ENCODE results near the gene SENP6. TPM values are rescaled to one million over a fixed set of nuclear protein-coding genes. Genes with fewer than 3 reads are reported as not detected.
A peak's percentile ranks its signal among the peaks of the same experiment; 100 is the strongest.
"Not testable (repeated sequence)": the region's sequence is repeated elsewhere in the genome, so short reads cannot be mapped to it uniquely, and the experiment has no call there.

Gene SENP6
- total and polyA plus RNA-seq, 5 experiments from 2014 or later = 48.4 to 147 (median 67.3) TPM

DNA sequence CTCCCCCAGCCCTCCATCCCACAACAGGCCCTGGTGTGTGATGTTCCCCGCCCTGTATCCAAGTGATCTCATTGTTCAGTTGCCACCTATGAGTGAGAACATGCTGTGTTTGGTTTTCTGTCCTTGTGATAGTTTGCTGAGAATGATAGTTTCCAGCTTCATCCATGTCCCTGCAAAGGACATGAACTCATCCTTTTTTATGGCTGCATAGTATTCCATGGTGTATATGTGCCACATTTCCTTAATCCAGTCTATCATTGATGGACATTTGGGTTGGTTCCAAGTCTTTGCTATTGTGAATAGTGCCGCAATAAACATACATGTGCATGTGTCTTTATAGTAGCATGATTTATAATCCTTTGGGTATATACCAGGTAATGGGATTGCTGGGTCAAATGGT lies 80.9 kb downstream of the SENP6 start:
- H3K4me3 Mint-ChIP-seq, ATAC-seq, DNase-seq, POLR2A ChIA-PET, H3K27me3 Mint-ChIP-seq, H3K27ac Mint-ChIP-seq: not testable (repeated sequence)
- Mint-ChIP-seq H3K36me3 (peaks cover 54 to 100% (median 92%) of the 10 kb centered on the region in 3 donors), H3K4me1 (peaks cover 10 to 17% (median 14%) of the 10 kb centered on the region in 4 donors), H3K9me3 (peaks cover 0 to 38% (median 18%) of the 10 kb centered on the region in 9 donors)

GRCh38 chr6:75683005-75683404 lies 81.3 kb downstream of the SENP6 start:
- DNase-seq, POLR2A ChIA-PET, H3K4me3 Mint-ChIP-seq, H3K27me3 Mint-ChIP-seq, ATAC-seq: not testable (repeated sequence)
- peaks cover 50 to 100% (median 92%) of the 10 kb centered on the region in 3 donors for H3K36me3 Mint-ChIP-seq
- peak overlapping the region in 1 of 10 donors; percentile 40 for H3K27ac Mint-ChIP-seq
- peaks cover 11 to 19% (median 16%) of the 10 kb centered on the region in 4 donors for H3K4me1 Mint-ChIP-seq
- H3K9me3 Mint-ChIP-seq = peaks cover 0 to 38% (median 18%) of the 10 kb centered on the region in 9 donors

DNA sequence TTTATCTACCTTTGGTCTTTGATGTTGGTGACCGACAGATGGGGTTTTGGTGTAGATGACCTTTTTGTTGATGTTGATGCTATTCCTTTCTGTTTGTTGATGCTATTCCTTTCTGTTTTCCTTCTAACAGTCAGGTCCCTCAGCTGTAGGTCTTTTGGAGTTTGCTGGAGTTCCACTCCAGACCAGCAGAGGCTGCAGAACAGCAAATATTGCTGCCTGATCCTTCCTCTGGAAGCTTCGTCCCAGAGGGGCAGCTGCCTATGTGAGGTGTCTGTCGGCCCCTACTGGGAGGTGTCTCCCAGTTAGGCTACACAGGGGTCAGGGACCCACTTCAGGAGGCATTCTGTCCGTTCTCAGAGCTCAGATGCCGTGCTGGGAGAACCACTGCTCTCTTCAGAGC lies 85.9 kb downstream of the SENP6 start:
- H3K27ac Mint-ChIP-seq = peak overlapping the region in 4 of 10 donors; percentile 19 to 78 (median 42)
- peaks cover 13 to 66% (median 54%) of the 10 kb centered on the region in 3 donors for H3K36me3 Mint-ChIP-seq
- H3K4me1 Mint-ChIP-seq = peaks cover 11 to 19% (median 17%) of the 10 kb centered on the region in 4 donors
- ATAC-seq, H3K27me3 Mint-ChIP-seq, POLR2A ChIA-PET, H3K4me3 Mint-ChIP-seq, DNase-seq: not testable (repeated sequence)
- H3K9me3 Mint-ChIP-seq = peaks cover 0 to 13% (median 4%) of the 10 kb centered on the region in 9 donors

- H3K27me3 Mint-ChIP-seq, POLR2A ChIA-PET, ATAC-seq, DNase-seq, H3K4me3 Mint-ChIP-seq: not testable (repeated sequence)
- H3K36me3 Mint-ChIP-seq = peaks cover 13 to 66% (median 50%) of the 10 kb centered on the region in 3 donors
- peak overlapping the region in 4 of 10 donors; percentile 19 to 62 (median 42) for H3K27ac Mint-ChIP-seq
- H3K9me3 Mint-ChIP-seq = peaks cover 0 to 13% (median 3%) of the 10 kb centered on the region in 9 donors
- peaks cover 11 to 19% (median 17%) of the 10 kb centered on the region in 4 donors for H3K4me1 Mint-ChIP-seq
Observed at GRCh38 chr6:75687937-75688336, 86.3 kb downstream of the SENP6 start.

- H3K36me3 Mint-ChIP-seq = peaks cover 13 to 57% (median 40%) of the 10 kb centered on the region in 3 donors
- peak overlapping the region in 1 of 10 donors; percentile 7 for H3K27ac Mint-ChIP-seq
Observed at GRCh38 chr6:75689576-75689975, 87.9 kb downstream of the SENP6 start.

GRCh38 chr6:75691012-75691411 lies 89.3 kb downstream of the SENP6 start:
- Mint-ChIP-seq H3K36me3 (peaks cover 13 to 53% (median 33%) of the 10 kb centered on the region in 3 donors), H3K4me1 (peaks cover 4 to 12% (median 9%) of the 10 kb centered on the region in 4 donors), H3K4me3 (no peak overlapping the region), H3K27ac (peak overlapping the region in 1 of 10 donors; percentile 25), H3K9me3 (no peaks in the 10 kb centered on the region), H3K27me3 (no peaks in the 10 kb centered on the region)
- DNase-seq (no peak), ATAC-seq (no peak)
- POLR2A ChIA-PET = no interaction called here

More at GRCh38 chr6:75689576-75689975, 87.9 kb downstream of the SENP6 start:
- no peaks in the 10 kb centered on the region for H3K27me3 Mint-ChIP-seq
- no peak for DNase-seq
- H3K4me1 Mint-ChIP-seq = peaks cover 9 to 19% (median 15%) of the 10 kb centered on the region in 4 donors
- H3K9me3 Mint-ChIP-seq = peaks cover 0 to 7% (median 0%) of the 10 kb centered on the region in 9 donors
- POLR2A ChIA-PET = no interaction called here
- no peak for ATAC-seq
- H3K4me3 Mint-ChIP-seq = no peak overlapping the region

DNA sequence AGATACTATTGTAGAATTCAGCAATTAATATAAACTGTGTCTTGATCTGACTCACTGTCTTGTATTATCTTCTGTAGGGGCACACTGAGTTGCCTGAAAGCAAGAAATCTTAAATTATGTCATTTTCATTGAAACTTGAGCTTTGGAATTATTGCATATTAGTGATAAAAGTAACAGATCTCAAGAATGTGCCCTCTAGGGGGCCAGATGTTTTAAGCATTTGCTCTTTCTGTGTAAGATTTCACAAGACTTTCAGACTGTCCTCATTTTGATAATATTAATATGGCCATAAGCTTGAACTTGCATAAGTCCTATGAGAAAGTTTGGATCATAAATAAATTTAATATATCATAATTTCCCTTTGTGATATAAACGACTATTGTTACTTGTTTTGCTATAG lies 91.9 kb downstream of the SENP6 start:
- Mint-ChIP-seq H3K4me1 (peaks cover 0 to 2% (median 0%) of the 10 kb centered on the region in 4 donors), H3K27ac (no peak overlapping the region), H3K36me3 (peaks cover 11 to 53% (median 23%) of the 10 kb centered on the region in 3 donors), H3K9me3 (no peaks in the 10 kb centered on the region), H3K4me3 (no peak overlapping the region), H3K27me3 (no peaks in the 10 kb centered on the region)
- ATAC-seq = no peak
- DNase-seq = no peak
- POLR2A ChIA-PET = interaction anchor here (0.6 kb wide), 1 partner anchor 17 kb away, joined by 3 read pairs; no protein-coding TSS in a partner anchor

DNA sequence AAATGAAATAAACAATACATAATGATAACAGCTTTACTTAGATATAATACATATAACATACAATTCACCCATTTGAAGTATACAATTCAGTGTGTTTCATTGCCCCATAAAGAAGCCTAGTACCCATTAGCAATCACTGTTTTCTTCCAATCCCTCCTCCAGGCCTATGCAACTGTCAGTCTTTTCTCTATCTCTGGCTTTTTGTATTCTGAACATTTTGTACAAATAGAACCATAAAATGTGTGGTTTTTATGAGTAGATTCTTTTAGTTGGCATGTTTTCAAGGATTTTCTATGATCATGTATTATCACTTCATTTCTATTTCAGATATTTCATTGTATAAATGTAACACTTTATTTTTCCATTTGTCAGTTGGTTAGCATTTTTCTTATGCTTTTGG lies 92.7 kb downstream of the SENP6 start:
- Mint-ChIP-seq H3K27ac (no peak overlapping the region), H3K36me3 (peaks cover 11 to 56% (median 23%) of the 10 kb centered on the region in 3 donors), H3K4me1 (peaks cover 0 to 2% (median 0%) of the 10 kb centered on the region in 4 donors), H3K27me3 (no peaks in the 10 kb centered on the region), H3K4me3 (no peak overlapping the region), H3K9me3 (no peaks in the 10 kb centered on the region)
- POLR2A ChIA-PET = no interaction called here
- ATAC-seq (no peak), DNase-seq (no peak)

- POLR2A ChIA-PET, H3K9me3 Mint-ChIP-seq: not testable (repeated sequence)
Observed at GRCh38 chr6:75708334-75708733, 106.7 kb downstream of the SENP6 start.

GRCh38 chr6:75711173-75711572 lies 109.5 kb downstream of the SENP6 start:
- no peak for DNase-seq
- Mint-ChIP-seq H3K4me1 (peaks cover 0 to 4% (median 0%) of the 10 kb centered on the region in 4 donors), H3K27ac (no peak overlapping the region), H3K27me3 (no peaks in the 10 kb centered on the region), H3K36me3 (peaks cover 12 to 72% (median 37%) of the 10 kb centered on the region in 3 donors), H3K9me3 (no peaks in the 10 kb centered on the region), H3K4me3 (no peak overlapping the region)
- ATAC-seq = no peak
- POLR2A ChIA-PET = no interaction called here

More at GRCh38 chr6:75708334-75708733, 106.7 kb downstream of the SENP6 start:
- not testable (repeated sequence) for H3K4me3 Mint-ChIP-seq, ATAC-seq, H3K27me3 Mint-ChIP-seq, DNase-seq, H3K4me1 Mint-ChIP-seq
- Mint-ChIP-seq H3K27ac (peak overlapping the region in 1 of 10 donors; percentile 34), H3K36me3 (peaks cover 0 to 71% (median 30%) of the 10 kb centered on the region in 3 donors)

DNA sequence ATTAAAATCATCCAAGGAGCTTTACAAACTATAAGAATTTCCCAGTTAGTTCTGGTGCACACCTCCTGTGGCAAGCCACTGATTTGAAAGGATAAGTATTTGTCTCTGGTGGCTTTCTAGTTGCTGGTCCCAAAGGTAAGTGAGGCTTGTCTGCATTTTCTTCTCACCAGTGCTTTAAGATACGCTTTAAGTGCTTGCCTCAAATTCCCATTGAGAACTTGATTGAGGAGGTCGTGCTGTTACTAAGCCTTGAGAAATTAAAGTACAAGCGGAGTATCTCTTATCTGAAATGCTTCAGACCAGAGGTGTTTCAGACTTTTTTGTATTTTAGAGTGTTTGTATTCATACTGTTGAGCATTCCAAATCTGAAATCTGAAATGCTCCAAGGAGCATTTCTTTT lies 117.5 kb downstream of the SENP6 start:
- ATAC-seq (no peak), DNase-seq (no peak)
- H3K27me3 Mint-ChIP-seq = no peaks in the 10 kb centered on the region
- H3K4me1 Mint-ChIP-seq = no peaks in the 10 kb centered on the region
- H3K4me3 Mint-ChIP-seq = no peak overlapping the region
- POLR2A ChIA-PET = no interaction called here
- peaks cover 9 to 17% (median 14%) of the 10 kb centered on the region in 3 donors for H3K36me3 Mint-ChIP-seq
- H3K27ac Mint-ChIP-seq = no peak overlapping the region
- H3K9me3 Mint-ChIP-seq = no peaks in the 10 kb centered on the region

GRCh38 chr6:75723382-75723781 lies 121.7 kb downstream of the SENP6 start:
- POLR2A ChIA-PET = no interaction called here

GRCh38 chr6:75727206-75727605 lies 125.5 kb downstream of the SENP6 start:
- Mint-ChIP-seq H3K9me3 (no peaks in the 10 kb centered on the region), H3K36me3 (no peaks in the 10 kb centered on the region), H3K27me3 (peaks cover 0 to 6% (median 0%) of the 10 kb centered on the region in 5 donors), H3K4me3 (no peak overlapping the region), H3K4me1 (no peaks in the 10 kb centered on the region), H3K27ac (no peak overlapping the region)
- POLR2A ChIA-PET = no interaction called here
- DNase-seq (no peak), ATAC-seq (no peak)

More at GRCh38 chr6:75723382-75723781, 121.7 kb downstream of the SENP6 start:
- Mint-ChIP-seq H3K4me1 (no peaks in the 10 kb centered on the region), H3K4me3 (no peak overlapping the region), H3K27me3 (no peaks in the 10 kb centered on the region), H3K9me3 (no peaks in the 10 kb centered on the region), H3K36me3 (no peaks in the 10 kb centered on the region), H3K27ac (no peak overlapping the region)
- no peak for DNase-seq
- no peak for ATAC-seq

DNA sequence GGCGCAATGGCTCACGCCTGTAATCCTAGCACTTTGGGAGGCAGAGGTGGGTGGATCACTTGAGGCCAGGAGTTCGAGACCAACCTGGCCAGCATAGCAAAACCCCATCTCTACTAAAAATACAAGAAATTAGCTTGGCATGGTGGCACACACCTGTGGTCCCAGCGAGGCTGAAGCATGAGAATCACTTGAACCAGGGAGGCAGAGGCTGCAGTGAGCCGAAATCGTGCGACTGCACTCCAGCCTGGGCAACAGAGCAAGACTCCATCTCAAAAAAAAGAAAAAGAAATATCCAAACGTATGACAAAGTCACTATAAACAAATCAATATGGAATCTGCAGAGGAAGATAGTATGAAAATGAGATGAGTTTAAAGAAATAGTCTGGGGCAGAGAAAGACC lies 129.3 kb downstream of the SENP6 start:
- H3K36me3 Mint-ChIP-seq, H3K9me3 Mint-ChIP-seq, POLR2A ChIA-PET, H3K4me3 Mint-ChIP-seq, H3K4me1 Mint-ChIP-seq, ATAC-seq, DNase-seq, H3K27ac Mint-ChIP-seq: not testable (repeated sequence)
- H3K27me3 Mint-ChIP-seq = peaks cover 0 to 11% (median 8%) of the 10 kb centered on the region in 5 donors
